HG02981 (cell line): ENCODE measurements around the gene CEP152.

Experiments used
- ATAC-seq: cut with Tn5 transposase; IDR thresholded peaks from one replicate; pipeline ENCODE4 v1.9.1; 2021; ENCODE audit warnings: mild to moderate bottlenecking, moderate library complexity; ENCODE audit not compliant: unreplicated experiment

CEP152 gene

GRCh38 chr15:48774484-48774883, 36.4 kb downstream of the CEP152 start:
- no peak for ATAC-seq

GRCh38 chr15:48766196-48766595, 44.7 kb downstream of the CEP152 start:
- no peak for ATAC-seq

GRCh38 chr15:48765022-48765421, 45.8 kb downstream of the CEP152 start:
- ATAC-seq = no peak

- no peak for ATAC-seq
These were observed 49.3 kb downstream of the CEP152 start for GRCh38 chr15:48761393-48762158.

GRCh38 chr15:48759921-48760320, 50.9 kb downstream of the CEP152 start:
- no peak for ATAC-seq

- no peak for ATAC-seq
These were observed 53.2 kb downstream of the CEP152 start for GRCh38 chr15:48757661-48758060.

- no peak for ATAC-seq
These were observed 56.9 kb downstream of the CEP152 start for GRCh38 chr15:48754011-48754410.

- no peak for ATAC-seq
These were observed 59.3 kb downstream of the CEP152 start for GRCh38 chr15:48751595-48751994.

GRCh38 chr15:48748535-48748934, 62.3 kb downstream of the CEP152 start:
- ATAC-seq = no peak

- ATAC-seq = no peak
These were observed 77.3 kb downstream of the CEP152 start for GRCh38 chr15:48733615-48734014.

- ATAC-seq = no peak
These were observed 80.4 kb downstream of the CEP152 start for GRCh38 chr15:48730506-48730905.

- ATAC-seq = no peak
These were observed 86.9 kb downstream of the CEP152 start for GRCh38 chr15:48723969-48724368.

- no peak for ATAC-seq
These were observed 87.9 kb downstream of the CEP152 start for GRCh38 chr15:48722764-48723661.

GRCh38 chr15:48721061-48721810, 89.6 kb downstream of the CEP152 start:
- no peak for ATAC-seq

GRCh38 chr15:48720646-48721045, 90.2 kb downstream of the CEP152 start:
- ATAC-seq = no peak

GRCh38 chr15:48719668-48720067, 91.2 kb downstream of the CEP152 start:
- ATAC-seq = no peak

GRCh38 chr15:48718646-48719045, 92.2 kb downstream of the CEP152 start:
- no peak for ATAC-seq

- ATAC-seq = no peak
These were observed 93.4 kb downstream of the CEP152 start for GRCh38 chr15:48717458-48717857.

- ATAC-seq = no peak
These were observed 98.3 kb downstream of the CEP152 start for GRCh38 chr15:48712546-48712945.

GRCh38 chr15:48710952-48711495, 99.8 kb downstream of the CEP152 start:
- no peak for ATAC-seq

- no peak for ATAC-seq
These were observed 102.2 kb downstream of the CEP152 start for GRCh38 chr15:48708641-48709040.
